ENCODE data around the gene KIAA0232. TPM values are rescaled to one million over a fixed set of nuclear protein-coding genes. Genes with fewer than 3 reads are reported as not detected.

The KIAA0232 gene
- total and polyA plus RNA-seq, 4 donors = 8.9 to 34.4 (median 18.5) TPM

DNA sequence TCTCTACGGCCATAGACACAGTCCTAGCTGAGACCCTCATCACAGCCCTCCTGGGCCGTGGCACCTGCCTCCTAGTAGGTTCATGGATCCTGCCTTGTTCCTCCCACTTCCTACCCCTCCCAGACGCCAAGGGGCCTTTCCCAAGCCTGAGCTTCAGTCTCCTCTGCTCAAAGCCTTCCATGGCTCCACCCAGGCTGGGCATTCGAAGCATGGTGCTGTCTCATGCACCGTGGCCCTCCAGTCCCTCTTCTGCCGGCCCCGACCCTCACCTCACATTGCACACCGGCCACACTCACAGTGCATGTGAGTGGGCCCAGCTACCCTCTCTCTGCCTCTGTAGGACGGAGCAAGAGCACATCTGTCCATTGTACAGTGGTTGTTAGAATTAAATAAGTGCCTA is 21.7 kb upstream of the KIAA0232 start (continued):
- TF ChIP-seq, protein P1, sequence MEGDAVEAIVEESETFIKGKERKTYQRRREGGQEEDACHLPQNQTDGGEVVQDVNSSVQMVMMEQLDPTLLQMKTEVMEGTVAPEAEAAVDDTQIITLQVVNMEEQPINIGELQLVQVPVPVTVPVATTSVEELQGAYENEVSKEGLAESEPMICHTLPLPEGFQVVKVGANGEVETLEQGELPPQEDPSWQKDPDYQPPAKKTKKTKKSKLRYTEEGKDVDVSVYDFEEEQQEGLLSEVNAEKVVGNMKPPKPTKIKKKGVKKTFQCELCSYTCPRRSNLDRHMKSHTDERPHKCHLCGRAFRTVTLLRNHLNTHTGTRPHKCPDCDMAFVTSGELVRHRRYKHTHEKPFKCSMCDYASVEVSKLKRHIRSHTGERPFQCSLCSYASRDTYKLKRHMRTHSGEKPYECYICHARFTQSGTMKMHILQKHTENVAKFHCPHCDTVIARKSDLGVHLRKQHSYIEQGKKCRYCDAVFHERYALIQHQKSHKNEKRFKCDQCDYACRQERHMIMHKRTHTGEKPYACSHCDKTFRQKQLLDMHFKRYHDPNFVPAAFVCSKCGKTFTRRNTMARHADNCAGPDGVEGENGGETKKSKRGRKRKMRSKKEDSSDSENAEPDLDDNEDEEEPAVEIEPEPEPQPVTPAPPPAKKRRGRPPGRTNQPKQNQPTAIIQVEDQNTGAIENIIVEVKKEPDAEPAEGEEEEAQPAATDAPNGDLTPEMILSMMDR (IDR thresholded peaks at IDR 0.05; ENCODE audit: low read depth, low read length, missing input control) = no peak
- TF ChIP-seq RXRA (IDR thresholded peaks at IDR 0.05) (no peak), HNF4G (IDR thresholded peaks at IDR 0.05) (no peak), YY1 (IDR thresholded peaks at IDR 0.05) (no peak), TAF1 (conservative IDR thresholded peaks at IDR 0.05) (no peak)
- TF ChIP-seq, protein P2, sequence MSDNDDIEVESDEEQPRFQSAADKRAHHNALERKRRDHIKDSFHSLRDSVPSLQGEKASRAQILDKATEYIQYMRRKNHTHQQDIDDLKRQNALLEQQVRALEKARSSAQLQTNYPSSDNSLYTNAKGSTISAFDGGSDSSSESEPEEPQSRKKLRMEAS (IDR thresholded peaks at IDR 0.05) = no peak

DNA sequence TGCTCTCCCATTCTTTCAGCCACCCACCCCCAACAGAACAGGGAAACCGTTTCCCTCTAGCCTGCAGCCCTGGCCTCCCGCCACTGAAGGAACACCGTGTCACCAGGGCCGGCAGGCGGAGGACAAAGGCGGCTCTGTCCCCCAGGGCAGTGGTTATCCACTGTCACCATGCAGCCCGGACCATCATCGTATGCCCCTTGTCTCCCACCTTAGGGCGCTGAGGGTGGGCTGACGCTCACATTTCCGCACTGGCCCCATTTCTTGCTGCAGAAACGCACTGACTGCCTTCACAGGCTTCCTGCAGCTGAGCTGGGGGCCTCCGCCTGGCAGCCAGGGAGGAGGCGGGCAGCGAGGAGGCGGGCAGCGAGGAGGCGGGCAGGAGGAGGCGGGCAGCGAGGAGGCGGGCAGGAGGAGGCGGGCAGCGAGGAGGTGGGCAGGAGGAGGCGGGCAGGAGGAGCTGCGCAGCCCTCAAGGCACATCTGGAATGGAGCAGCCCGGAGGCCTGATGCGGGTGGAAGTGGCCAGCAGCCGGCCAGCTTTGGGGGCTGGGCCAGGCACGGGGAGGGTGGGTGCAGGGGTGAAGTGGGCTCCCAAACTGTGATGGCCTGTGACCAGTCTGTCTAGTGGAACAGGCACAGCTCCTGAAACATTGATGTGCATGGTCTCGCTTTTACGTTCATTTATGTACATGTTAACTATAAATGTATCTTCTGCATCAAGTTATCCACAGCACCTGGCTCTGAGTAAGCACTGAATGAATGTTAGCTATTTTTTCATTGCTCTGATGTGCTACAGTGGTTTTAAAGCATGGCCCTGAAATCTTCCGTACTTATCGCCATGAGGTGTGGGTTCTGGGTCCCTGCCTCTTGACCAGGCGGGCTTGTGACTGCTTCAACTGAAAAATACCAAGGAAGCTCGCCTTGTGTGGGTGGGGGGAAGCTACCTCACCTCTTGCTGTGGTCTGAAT is 20.6 kb upstream of the KIAA0232 start:
- Histone ChIP-seq H3K4me1 (ENCODE audit: control insufficient read depth in 4 of 4, insufficient read depth in 4 of 4, low read length in 3 of 4) (no peaks in the 10 kb centered on the region), H3K36me3 (ENCODE audit: control insufficient read depth in 4 of 4, insufficient read depth in 3 of 4, low read depth in 1 of 4, low read length in 3 of 4) (no peaks in the 10 kb centered on the region), H3K27me3 (ENCODE audit: control insufficient read depth in 4 of 4, insufficient read depth in 4 of 4, low read length in 3 of 4) (no peaks in the 10 kb centered on the region), H3K4me3 (ENCODE audit: low read depth in 1 of 3, low read length in 3 of 3) (no peak overlapping the region), H3K27ac (ENCODE audit: low read depth in 1 of 2, low read length in 2 of 2) (no peak overlapping the region), H3K9me3 (ENCODE audit: control insufficient read depth in 4 of 4, low read length in 3 of 4) (no peaks in the 10 kb centered on the region), H3K9ac (ENCODE audit: low read depth in 1 of 2, low read length in 2 of 2) (no peak overlapping the region)
- DNase-seq (ENCODE audit: low spot score) = no peak
- 91% methylated on average over 35 of the region's 35 CpGs for WGBS
- TF ChIP-seq, protein P2 (IDR thresholded peaks at IDR 0.05) = no peak
- TF ChIP-seq FOXA1 (IDR thresholded peaks at IDR 0.05) = no peak
- TF ChIP-seq JUND (IDR thresholded peaks at IDR 0.05) = no peak
- TF ChIP-seq HNF4G (IDR thresholded peaks at IDR 0.05) = no peak
- no peak for TF ChIP-seq EGR1 (IDR thresholded peaks at IDR 0.05; ENCODE audit: low read depth in 2 of 2)

DNA sequence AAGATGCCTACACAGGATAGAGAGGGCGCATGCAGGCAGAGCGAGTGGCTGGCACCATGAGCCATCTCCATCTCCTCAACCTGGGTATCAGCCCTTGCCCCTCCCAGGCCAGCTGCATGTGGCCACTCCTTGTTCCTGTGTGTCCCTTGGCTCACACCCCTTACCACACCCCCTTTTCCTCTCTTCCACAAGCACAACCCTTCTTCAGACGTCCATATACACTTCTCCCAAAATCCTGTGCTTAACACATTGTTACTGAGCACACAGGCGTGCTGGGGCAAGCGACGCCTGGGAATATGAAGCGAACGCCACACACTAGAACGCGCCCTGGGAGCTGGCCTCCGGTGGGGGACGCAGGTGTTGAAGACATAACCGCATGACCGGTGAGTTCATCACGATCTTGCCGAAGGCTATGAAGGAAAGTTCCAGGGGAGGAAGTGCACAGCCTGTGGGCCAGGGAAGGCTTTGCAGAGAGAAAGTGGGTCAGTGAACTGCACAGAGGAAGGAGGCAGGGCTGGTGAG is 19.1 kb upstream of the KIAA0232 start:
- H3K27ac ChIP-seq (ENCODE audit: low read depth in 1 of 2, low read length in 2 of 2) = no peak overlapping the region
- peak; percentile 31 for DNase-seq (ENCODE audit: low spot score)
- H3K4me3 ChIP-seq (ENCODE audit: low read depth in 1 of 3, low read length in 3 of 3) = no peak overlapping the region
- no peak overlapping the region for H3K9ac ChIP-seq (ENCODE audit: low read depth in 1 of 2, low read length in 2 of 2)
- H3K9me3 ChIP-seq (ENCODE audit: control insufficient read depth in 4 of 4, low read length in 3 of 4) = no peaks in the 10 kb centered on the region
- TF ChIP-seq, protein P3, sequence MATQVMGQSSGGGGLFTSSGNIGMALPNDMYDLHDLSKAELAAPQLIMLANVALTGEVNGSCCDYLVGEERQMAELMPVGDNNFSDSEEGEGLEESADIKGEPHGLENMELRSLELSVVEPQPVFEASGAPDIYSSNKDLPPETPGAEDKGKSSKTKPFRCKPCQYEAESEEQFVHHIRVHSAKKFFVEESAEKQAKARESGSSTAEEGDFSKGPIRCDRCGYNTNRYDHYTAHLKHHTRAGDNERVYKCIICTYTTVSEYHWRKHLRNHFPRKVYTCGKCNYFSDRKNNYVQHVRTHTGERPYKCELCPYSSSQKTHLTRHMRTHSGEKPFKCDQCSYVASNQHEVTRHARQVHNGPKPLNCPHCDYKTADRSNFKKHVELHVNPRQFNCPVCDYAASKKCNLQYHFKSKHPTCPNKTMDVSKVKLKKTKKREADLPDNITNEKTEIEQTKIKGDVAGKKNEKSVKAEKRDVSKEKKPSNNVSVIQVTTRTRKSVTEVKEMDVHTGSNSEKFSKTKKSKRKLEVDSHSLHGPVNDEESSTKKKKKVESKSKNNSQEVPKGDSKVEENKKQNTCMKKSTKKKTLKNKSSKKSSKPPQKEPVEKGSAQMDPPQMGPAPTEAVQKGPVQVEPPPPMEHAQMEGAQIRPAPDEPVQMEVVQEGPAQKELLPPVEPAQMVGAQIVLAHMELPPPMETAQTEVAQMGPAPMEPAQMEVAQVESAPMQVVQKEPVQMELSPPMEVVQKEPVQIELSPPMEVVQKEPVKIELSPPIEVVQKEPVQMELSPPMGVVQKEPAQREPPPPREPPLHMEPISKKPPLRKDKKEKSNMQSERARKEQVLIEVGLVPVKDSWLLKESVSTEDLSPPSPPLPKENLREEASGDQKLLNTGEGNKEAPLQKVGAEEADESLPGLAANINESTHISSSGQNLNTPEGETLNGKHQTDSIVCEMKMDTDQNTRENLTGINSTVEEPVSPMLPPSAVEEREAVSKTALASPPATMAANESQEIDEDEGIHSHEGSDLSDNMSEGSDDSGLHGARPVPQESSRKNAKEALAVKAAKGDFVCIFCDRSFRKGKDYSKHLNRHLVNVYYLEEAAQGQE (IDR thresholded peaks at IDR 0.05) = no peak
- TF ChIP-seq GABPA (IDR thresholded peaks at IDR 0.05 in 1 of 2, conservative IDR thresholded peaks at IDR 0.05 in 1 of 2) (no peak), FOXA1 (IDR thresholded peaks at IDR 0.05) (no peak), NR2F2 (IDR thresholded peaks at IDR 0.05) (no peak), YY1 (IDR thresholded peaks at IDR 0.05) (no peak), EGR1 (IDR thresholded peaks at IDR 0.05; ENCODE audit: low read depth in 2 of 2) (no peak)
- TF ChIP-seq, protein P2 (IDR thresholded peaks at IDR 0.05) = no peak
- H3K36me3 ChIP-seq (ENCODE audit: control insufficient read depth in 4 of 4, insufficient read depth in 3 of 4, low read depth in 1 of 4, low read length in 3 of 4) = no peaks in the 10 kb centered on the region
- WGBS = 84% methylated on average over 16 of the region's 16 CpGs
- no peaks in the 10 kb centered on the region for H3K4me1 ChIP-seq (ENCODE audit: control insufficient read depth in 4 of 4, insufficient read depth in 4 of 4, low read length in 3 of 4)
- H3K27me3 ChIP-seq (ENCODE audit: control insufficient read depth in 4 of 4, insufficient read depth in 4 of 4, low read length in 3 of 4) = no peaks in the 10 kb centered on the region
